ENCODE measurements around the gene JMJD8.

JMJD8 gene

GRCh38 chr16:683396-684070, 601 bp downstream of the JMJD8 start (continued):
- TF ChIP-seq ZSCAN16 (tag by site-specific recombination; IDR thresholded peaks at IDR 0.05) (peak; percentile 68; the same call in 1 of the 2 replicates), TSHZ1 (tag by site-specific recombination; IDR thresholded peaks at IDR 0.05; ENCODE audit: borderline replicate concordance) (peak; percentile 11; the same call in 1 of the 2 replicates), ZNF473 (tag by site-specific recombination; IDR thresholded peaks at IDR 0.05) (no peak), YY2 (tag by site-specific recombination; IDR thresholded peaks at IDR 0.05) (no peak), ZBTB48 (tag by site-specific recombination; IDR thresholded peaks at IDR 0.05) (peak; percentile 33; the same call in 1 of the 2 replicates), ZBTB7A (tag by site-specific recombination; IDR thresholded peaks at IDR 0.05; ENCODE audit: low read depth) (peak; percentile 67; the same call in 1 of the 2 replicates), ATF2 (tag by site-specific recombination; IDR thresholded peaks at IDR 0.05; ENCODE audit: low read depth) (no peak), PRDM6 (tag by site-specific recombination; IDR thresholded peaks at IDR 0.05) (no peak), ZNF24 (tag by site-specific recombination; IDR thresholded peaks at IDR 0.05) (peak; percentile 29; the same call in 1 of the 2 replicates), KLF7 (tag by site-specific recombination; IDR thresholded peaks at IDR 0.05; ENCODE audit: borderline replicate concordance) (0 out of 2 replicates have a peak, but pooled peaks have one; percentile 51), ZNF629 (tag by site-specific recombination; IDR thresholded peaks at IDR 0.05) (0 out of 2 replicates have a peak, but pooled peaks have one; percentile 2), ZNF701 (tag by site-specific recombination; IDR thresholded peaks at IDR 0.05) (no peak), ZNF558 (tag by site-specific recombination; IDR thresholded peaks at IDR 0.05) (no peak), CTCF (tag by site-specific recombination; IDR thresholded peaks at IDR 0.05) (0 out of 2 replicates have a peak, but pooled peaks have one; percentile 22), GLI2 (tag by site-specific recombination; IDR thresholded peaks at IDR 0.05; ENCODE audit: borderline replicate concordance, low read depth) (no peak), ZSCAN4 (tag by site-specific recombination; IDR thresholded peaks at IDR 0.05) (no peak; the same call in 1 of the 2 replicates), ZNF548 (tag by site-specific recombination; IDR thresholded peaks at IDR 0.05) (no peak), ZFP41 (tag by site-specific recombination; IDR thresholded peaks at IDR 0.05; ENCODE audit: borderline replicate concordance) (no peak), ZNF707 (tag by site-specific recombination; IDR thresholded peaks at IDR 0.05) (no peak; the same call in 1 of the 2 replicates), ZNF239 (tag by site-specific recombination; IDR thresholded peaks at IDR 0.05) (no peak; the same call in 1 of the 2 replicates), ZSCAN30 (tag by site-specific recombination; IDR thresholded peaks at IDR 0.05) (peak; percentile 24; the same call in 1 of the 2 replicates), KLF1 (tag by site-specific recombination; IDR thresholded peaks at IDR 0.05) (peak; percentile 81), ZNF654 (tag by site-specific recombination; IDR thresholded peaks at IDR 0.05; ENCODE audit: low read depth) (no peak), ZNF184 (tag by site-specific recombination; IDR thresholded peaks at IDR 0.05) (no peak; the same call in 1 of the 2 replicates), ZNF214 (tag by site-specific recombination; IDR thresholded peaks at IDR 0.05; ENCODE audit: borderline replicate concordance) (no peak), ZNF223 (tag by site-specific recombination; IDR thresholded peaks at IDR 0.05) (no peak), ZBTB44 (tag by site-specific recombination; IDR thresholded peaks at IDR 0.05) (no peak), ZNF391 (tag by site-specific recombination; IDR thresholded peaks at IDR 0.05; ENCODE audit: borderline replicate concordance, low read depth) (peak; percentile 59; the same call in 1 of the 2 replicates)

All from HEK293 (cell line).